T follicular helper cell (primary cell): ENCODE data around the gene FER1L5.

Source experiments
- DNase-seq: peaks from one replicate; pipeline ENCODE4 v3.0.0-alpha.2; 2020; ENCODE audit warnings: low read depth

The FER1L5 gene

DNA sequence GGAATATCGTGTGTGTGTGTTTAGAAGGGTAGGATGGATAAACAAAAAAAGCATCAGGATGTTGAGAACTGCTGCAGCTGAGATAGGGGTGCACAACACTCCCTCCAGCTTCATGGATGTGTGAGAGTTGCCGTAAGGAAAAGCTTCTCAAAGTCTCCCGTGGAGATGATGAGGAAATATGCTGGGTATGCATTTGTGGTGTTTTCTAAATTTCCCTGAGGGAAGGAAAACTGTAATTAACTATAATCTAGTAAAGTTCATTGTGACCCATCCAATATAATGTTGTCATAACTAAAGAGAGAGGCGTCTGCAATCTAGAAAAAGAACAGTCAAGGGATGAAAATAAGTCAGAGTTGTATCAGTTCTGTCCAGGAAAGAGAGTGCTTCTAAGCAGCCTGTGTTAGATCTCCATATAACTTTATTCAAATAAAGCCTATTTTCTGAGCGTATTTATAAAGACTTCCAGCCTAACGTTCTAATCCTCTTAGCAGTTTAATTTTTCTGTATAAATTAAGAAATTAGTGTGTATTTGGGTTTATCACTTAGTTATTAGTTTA is 104.6 kb downstream of the FER1L5 start:
- DNase-seq = no peak

DNA sequence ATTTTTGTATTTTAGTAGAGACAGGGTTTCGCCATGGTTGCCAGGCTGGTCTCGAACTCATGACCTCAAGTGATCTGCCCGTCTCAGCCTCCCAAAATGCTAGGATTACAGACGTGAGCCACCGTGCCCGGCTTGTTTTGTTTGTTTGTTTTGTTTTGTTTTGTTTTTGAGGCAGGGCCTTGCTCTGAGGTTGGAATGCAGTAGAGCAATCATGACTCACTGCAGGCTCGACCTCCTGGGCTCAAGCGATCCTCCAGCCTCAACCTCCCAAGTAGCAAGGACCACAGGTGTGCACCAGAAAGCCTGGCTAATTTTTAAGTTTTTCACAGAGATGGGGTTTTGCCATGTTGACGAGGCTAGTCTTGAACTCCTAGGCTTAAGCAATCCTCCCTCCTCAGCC is 109.2 kb downstream of the FER1L5 start:
- DNase-seq = no peak

DNA sequence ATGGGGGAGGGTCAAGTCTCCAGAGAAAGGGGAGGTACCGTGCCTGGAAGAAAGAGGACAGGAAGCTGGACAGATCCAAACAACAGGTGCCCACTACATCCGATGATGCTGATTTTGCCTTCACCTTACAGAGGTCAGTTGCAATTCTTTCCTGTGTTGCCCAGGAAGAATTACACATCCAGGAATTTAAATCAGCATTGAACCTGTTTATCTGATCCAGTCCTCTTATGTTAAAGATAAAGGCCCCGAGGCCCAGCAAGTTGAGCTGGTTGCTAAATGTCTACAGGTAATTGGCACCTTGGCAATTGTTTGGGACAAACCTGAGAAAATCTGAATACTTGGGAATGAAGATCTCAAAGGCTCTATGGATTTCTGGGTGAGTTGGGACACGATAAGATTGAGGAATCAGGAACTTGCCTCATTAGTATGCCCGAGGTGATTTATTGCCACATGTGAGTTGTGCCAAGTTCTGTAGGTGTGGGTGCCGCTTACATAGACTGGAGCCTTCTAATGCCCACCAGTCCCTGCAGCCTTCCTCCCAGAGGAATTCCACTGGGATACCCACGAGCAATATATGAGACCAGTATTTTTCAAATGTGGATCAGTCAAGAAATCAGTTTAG is 111.2 kb downstream of the FER1L5 start:
- DNase-seq = no peak

DNA sequence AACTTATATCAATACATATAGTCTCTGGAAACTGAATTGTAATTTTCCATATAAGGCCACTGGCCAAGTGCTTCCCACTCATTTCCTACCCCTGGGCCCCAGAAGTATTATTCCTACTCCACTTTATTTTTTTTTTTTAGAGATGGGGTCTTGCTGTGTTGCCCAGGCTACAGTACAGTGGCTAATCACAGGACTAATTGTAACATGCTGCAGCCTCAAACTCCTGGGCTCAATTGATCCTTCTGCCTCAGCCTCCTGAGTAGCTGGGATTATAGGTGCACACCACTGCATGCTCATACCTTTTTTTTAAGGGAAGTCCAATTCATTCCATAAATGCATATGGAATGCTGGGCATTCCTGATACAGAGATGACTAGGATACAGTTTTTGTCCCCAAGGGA is 111.8 kb downstream of the FER1L5 start:
- DNase-seq = no peak
